IPS-18c (cell line): ENCODE results near the gene FGB.

Experiments
- H3K4me3 ChIP-seq: 2 replicates; pipeline ENCODE4 v1.7.0; 2013; ENCODE audit warnings: low read depth, mild to moderate bottlenecking, low read length, moderate library complexity; ENCODE audit not compliant: insufficient read depth
- H3K9me3 ChIP-seq: one replicate; pipeline ENCODE4 v1.6.1; 2013; ENCODE audit warnings: mild to moderate bottlenecking, low read length, moderate library complexity; ENCODE audit not compliant: control insufficient read depth, insufficient read depth

Gene FGB

GRCh38 chr4:154606728-154607723 is 44.2 kb downstream of the FGB start:
- Histone ChIP-seq H3K9me3 (no peaks in the 10 kb centered on the region), H3K4me3 (no peak overlapping the region)

GRCh38 chr4:154608361-154609252 is 45.8 kb downstream of the FGB start:
- H3K4me3 ChIP-seq = no peak overlapping the region
- no peaks in the 10 kb centered on the region for H3K9me3 ChIP-seq

GRCh38 chr4:154609532-154609931 is 46.7 kb downstream of the FGB start:
- Histone ChIP-seq H3K9me3 (no peaks in the 10 kb centered on the region), H3K4me3 (no peak overlapping the region)

GRCh38 chr4:154610582-154610981 is 47.8 kb downstream of the FGB start:
- Histone ChIP-seq H3K9me3 (no peaks in the 10 kb centered on the region), H3K4me3 (no peak overlapping the region)

- no peaks in the 10 kb centered on the region for H3K9me3 ChIP-seq
- no peak overlapping the region for H3K4me3 ChIP-seq
These were observed 49.0 kb downstream of the FGB start for GRCh38 chr4:154611833-154612232.

GRCh38 chr4:154612472-154613414 is 49.9 kb downstream of the FGB start, which contains the start of gene FGG:
Gene FGG, minus strand, starts transcription at chr4:154612656. Its CDS starts 47 bp downstream, at chr4:154612609.
- Histone ChIP-seq H3K9me3 (no peaks in the 10 kb centered on the region), H3K4me3 (no peak within 1 kb of the TSS)

- H3K4me3 ChIP-seq = no peak overlapping the region
These were observed 51.5 kb downstream of the FGB start for GRCh38 chr4:154614306-154614705.

GRCh38 chr4:154615211-154615610 is 52.4 kb downstream of the FGB start:
- Histone ChIP-seq H3K9me3 (no peaks in the 10 kb centered on the region), H3K4me3 (no peak overlapping the region)

More at GRCh38 chr4:154614306-154614705, 51.5 kb downstream of the FGB start:
- H3K9me3 ChIP-seq = no peaks in the 10 kb centered on the region

- no peak overlapping the region for H3K4me3 ChIP-seq
These were observed 53.5 kb downstream of the FGB start for GRCh38 chr4:154616287-154616686.

GRCh38 chr4:154616731-154617130 is 53.9 kb downstream of the FGB start:
- Histone ChIP-seq H3K4me3 (no peak overlapping the region), H3K9me3 (no peaks in the 10 kb centered on the region)

More at GRCh38 chr4:154616287-154616686, 53.5 kb downstream of the FGB start:
- no peaks in the 10 kb centered on the region for H3K9me3 ChIP-seq

- Histone ChIP-seq H3K4me3 (no peak overlapping the region), H3K9me3 (no peaks in the 10 kb centered on the region)
These were observed 55.1 kb downstream of the FGB start for GRCh38 chr4:154617820-154618317.

- Histone ChIP-seq H3K9me3 (no peaks in the 10 kb centered on the region), H3K4me3 (no peak overlapping the region)
These were observed 56.0 kb downstream of the FGB start for GRCh38 chr4:154618708-154619315.

- no peaks in the 10 kb centered on the region for H3K9me3 ChIP-seq
- no peak overlapping the region for H3K4me3 ChIP-seq
These were observed 57.3 kb downstream of the FGB start for GRCh38 chr4:154620111-154620510.
